Psoas muscle (tissue), 8 donors: ENCODE data around the gene TMEM47. TPM values are rescaled to one million over a fixed set of nuclear protein-coding genes. Genes with fewer than 3 reads are reported as not detected.

Experiments used
- ATAC-seq, 4 donors: fragments of 200-7000 bp; cut with Tn5 transposase; one replicate each; pipeline ENCODE4 v1.9.1; 2020; ENCODE audit warnings: moderate library complexity in 3 of 4, mild to moderate bottlenecking in 2 of 4
- DNase-seq, 2 donors: peaks; one replicate each; pipeline ENCODE4 v3.0.0-alpha.2; 2020
- H3K27ac ChIP-seq: fragments of 200-600 bp; one replicate; pipeline ENCODE4 v1.8.0; 2022
- H3K27me3 ChIP-seq, 3 donors: fragments of 200-600 bp in 1 of 3; one replicate each; pipeline versions ENCODE4 v1.6.1 to v1.8.0; 2013 to 2022; ENCODE audit warnings: low read length in 2 of 3, mild to moderate bottlenecking in 2 of 3, moderate library complexity in 1 of 3; ENCODE audit not compliant: insufficient read depth in 3 of 3
- H3K36me3 ChIP-seq, 2 donors: fragments of 200-600 bp in 1 of 2; one replicate each; pipeline versions ENCODE4 v1.6.1 to v1.8.0; 2013 to 2022; ENCODE audit warnings: low read depth in 1 of 2, mild to moderate bottlenecking in 1 of 2, moderate library complexity in 1 of 2; ENCODE audit not compliant: insufficient read depth in 1 of 2
- H3K4me1 ChIP-seq: fragments of 200-600 bp; one replicate; pipeline ENCODE4 v1.8.0; 2022
- H3K4me3 ChIP-seq: fragments of 200-600 bp; one replicate; pipeline ENCODE4 v1.8.0; 2022; ENCODE audit warnings: mild to moderate bottlenecking
- H3K9me3 ChIP-seq: fragments of 200-600 bp; one replicate; pipeline ENCODE4 v1.8.0; 2022
- CTCF ChIP-seq: fragments of 200-600 bp; IDR thresholded peaks from one replicate; pipeline ENCODE4 v1.8.0; 2022; ENCODE audit warnings: antibody characterized with exemption
- WGBS, 3 donors: extraction: QIAGEN DNeasy Blood & Tissue Kit; methylation state at CpG; one replicate each; pipeline versions ENCODE4 v1.1.6 to v1.1.7; 2013; 5-methylcytosine and 5-hydroxymethylcytosine counted together
- intact Hi-C, 2 donors: fragments of 100-400 bp; cut with DNase I; formaldehyde crosslinking; loops; one replicate each; pipeline versions ENCODE4 v1.11.0 to v1.14.2; 2022
- polyA plus RNA-seq, 3 donors: library from polyadenylated mRNA; stranded (reverse); fragments of 200-250 nt; gene quantifications; one replicate each; pipeline ENCODE4 v1.2.3, GENCODE V29; 2013
- total RNA-seq, 4 donors: library from RNA; stranded (reverse); fragmentation: NEBNext Ultra II Directional in 2 of 4; extraction: Animal tissue kit (Norgen Biotek cat#: 25700) in 2 of 4; gene quantifications; one replicate each; pipeline versions ENCODE4 v1.2.1 to v1.2.4, GENCODE V29; 2021 to 2023
- donor health status: healthy with polysubstance abuse.
- donor health status: DM: no; HTN: no; CAD: no; lungs with moderate emphysema.
- donor health status: Bipolar disorder and iron deficiency.
- donor health status: healthy.
- donor health status: DM: yes; HTN: yes; CAD: no.
- donor health status: DM: no; HTN: no; CAD: no.
- donor health status: DM: no; HTN: no; CAD: no.
- donor health status: DM: yes; HTN: yes; CAD: no.

Gene TMEM47
- total and polyA plus RNA-seq, 7 donors, result 8.9 to 34.3 (median 21.9) TPM

- ATAC-seq, result no peak
- H3K27ac ChIP-seq, result no peak overlapping the region
- intact Hi-C loops, result no loop called here
Observed at GRCh38 chrX:34631479-34632220, 25.4 kb downstream of the TMEM47 start.

GRCh38 chrX:34629572-34629971 is 27.5 kb downstream of the TMEM47 start:
- TF ChIP-seq CTCF, result no peak
- Histone ChIP-seq H3K27ac (no peak overlapping the region), H3K36me3 (no peaks in the 10 kb centered on the region), H3K4me1 (peaks cover 9% of the 10 kb centered on the region), H3K4me3 (no peak overlapping the region), H3K9me3 (no peaks in the 10 kb centered on the region), H3K27me3 (no peaks in the 10 kb centered on the region)
- DNase-seq, result no peak
- ATAC-seq, result no peak
- WGBS, 3 donors, result 64 to 84% (median 74%) methylated on average over 3 of the region's 3 CpGs
- intact Hi-C loops, result no loop called here

More at GRCh38 chrX:34631479-34632220, 25.4 kb downstream of the TMEM47 start:
- DNase-seq, result no peak
- TF ChIP-seq CTCF, result no peak
- H3K27me3 ChIP-seq, result no peaks in the 10 kb centered on the region
- H3K9me3 ChIP-seq, result no peaks in the 10 kb centered on the region
- peaks cover 9% of the 10 kb centered on the region for H3K4me1 ChIP-seq
- H3K36me3 ChIP-seq, result no peaks in the 10 kb centered on the region
- no peak overlapping the region for H3K4me3 ChIP-seq
- WGBS, 3 donors, result 41 to 46% (median 41%) methylated on average over 3 of the region's 3 CpGs

- no peak for ATAC-seq
- H3K36me3 ChIP-seq, result no peaks in the 10 kb centered on the region
- peaks cover 3% of the 10 kb centered on the region for H3K4me1 ChIP-seq
- TF ChIP-seq CTCF, result no peak
- intact Hi-C loops, result no loop called here
- H3K4me3 ChIP-seq, result no peak overlapping the region
- H3K27me3 ChIP-seq, result no peaks in the 10 kb centered on the region
- H3K27ac ChIP-seq, result no peak overlapping the region
- DNase-seq, result no peak
- no peaks in the 10 kb centered on the region for H3K9me3 ChIP-seq
- 31 to 44% (median 32%) methylated on average over 2 of the region's 2 CpGs for WGBS, 3 donors
Observed at GRCh38 chrX:34624416-34624815, 32.7 kb downstream of the TMEM47 start.

- H3K27me3 ChIP-seq, result no peaks in the 10 kb centered on the region
- no peak overlapping the region for H3K4me3 ChIP-seq
- 48 to 57% (median 53%) methylated on average over 2 of the region's 2 CpGs for WGBS, 3 donors
- no peak for TF ChIP-seq CTCF
- ATAC-seq, result no peak
- no peak overlapping the region for H3K27ac ChIP-seq
- intact Hi-C loops, result no loop called here
- H3K36me3 ChIP-seq, result no peaks in the 10 kb centered on the region
- peaks cover 3% of the 10 kb centered on the region for H3K4me1 ChIP-seq
- DNase-seq, result no peak
- H3K9me3 ChIP-seq, result no peaks in the 10 kb centered on the region
Observed at GRCh38 chrX:34619920-34620319, 37.2 kb downstream of the TMEM47 start.

- H3K4me3 ChIP-seq, result no peak overlapping the region
- TF ChIP-seq CTCF, result no peak
- no peaks in the 10 kb centered on the region for H3K36me3 ChIP-seq
- no peak for DNase-seq
- no peaks in the 10 kb centered on the region for H3K4me1 ChIP-seq
- peaks cover 0 to 3% (median 0%) of the 10 kb centered on the region in 3 donors for H3K27me3 ChIP-seq
- no peak for ATAC-seq
- H3K9me3 ChIP-seq, result no peaks in the 10 kb centered on the region
- intact Hi-C loops, result no loop called here
- WGBS, 3 donors, result 54 to 67% (median 58%) methylated on average over 4 of the region's 4 CpGs
- no peak overlapping the region for H3K27ac ChIP-seq
Observed at GRCh38 chrX:34612036-34612435, 45.0 kb downstream of the TMEM47 start.
